Neural crest cell (in vitro differentiated cells): ENCODE data around the gene PRKCZ. TPM values are rescaled to one million over a fixed set of nuclear protein-coding genes. Genes with fewer than 3 reads are reported as not detected.

Experiments used
- DNase-seq: peaks from one replicate; pipeline ENCODE4 v3.0.0; 2021; ENCODE audit warnings: low read depth, mixed read lengths, low spot score
- H3K27ac Mint-ChIP-seq: one replicate; pipeline ENCODE4 v1.8.0; 2021; ENCODE audit warnings: mild to moderate bottlenecking, mixed read lengths; ENCODE audit not compliant: unreplicated experiment
- H3K27me3 Mint-ChIP-seq: 2 replicates; pipeline ENCODE4 v1.8.0; 2021; ENCODE audit warnings: low read depth, mild to moderate bottlenecking, mixed read lengths
- H3K36me3 Mint-ChIP-seq: 2 replicates; pipeline ENCODE4 v1.8.0; 2021; ENCODE audit warnings: low read depth, mild to moderate bottlenecking, mixed read lengths
- H3K4me1 Mint-ChIP-seq: 2 replicates; pipeline ENCODE4 v1.8.0; 2021; ENCODE audit warnings: mixed read lengths
- H3K4me3 Mint-ChIP-seq: one replicate; pipeline ENCODE4 v1.8.0; 2021; ENCODE audit warnings: mild to moderate bottlenecking, mixed read lengths
- H3K9me3 Mint-ChIP-seq: 2 replicates; pipeline ENCODE4 v1.8.0; 2021; ENCODE audit warnings: mixed read lengths
- total RNA-seq: library from RNA; stranded (reverse); gene quantifications from 2 replicates; pipeline ENCODE4 v1.2.1, GENCODE V29; 2021
- TF ChIP-seq, protein P1 (sequence below): fragments of 200-600 bp; sonication (generic); conservative IDR thresholded peaks from 2 replicates; pipeline ENCODE4 v1.5.0; 2021; ENCODE audit warnings: antibody characterized with exemption, mild to moderate bottlenecking

The PRKCZ gene
- total RNA-seq, 1 donor from 2014 or later: 8.6 TPM

DNA sequence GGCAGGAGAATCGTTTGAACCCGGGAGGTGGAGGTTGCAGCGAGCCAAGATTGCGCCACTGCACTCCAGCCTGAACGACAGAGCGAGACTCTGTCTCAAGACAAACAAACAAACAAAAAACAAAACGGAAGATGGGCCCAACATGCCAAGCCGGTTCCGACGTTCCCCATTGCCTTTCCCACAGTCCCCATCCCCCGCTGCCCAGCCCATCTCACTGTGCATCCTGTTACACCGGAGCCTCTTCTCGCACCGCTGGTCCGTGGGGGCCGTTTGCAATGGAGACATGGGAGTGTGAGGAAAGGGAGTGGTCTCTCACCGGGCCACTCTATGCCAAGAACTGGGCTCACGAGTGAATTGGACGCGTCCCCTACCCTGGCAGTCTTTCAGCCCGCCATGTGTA lies 45.4 kb upstream of the PRKCZ start:
- Mint-ChIP-seq H3K9me3 (no peaks in the 10 kb centered on the region), H3K36me3 (no peaks in the 10 kb centered on the region), H3K4me3 (no peak overlapping the region), H3K4me1 (peaks cover 10% of the 10 kb centered on the region), H3K27me3 (peaks cover 8% of the 10 kb centered on the region), H3K27ac (no peak overlapping the region)
- DNase-seq: no peak
- TF ChIP-seq, protein P1, sequence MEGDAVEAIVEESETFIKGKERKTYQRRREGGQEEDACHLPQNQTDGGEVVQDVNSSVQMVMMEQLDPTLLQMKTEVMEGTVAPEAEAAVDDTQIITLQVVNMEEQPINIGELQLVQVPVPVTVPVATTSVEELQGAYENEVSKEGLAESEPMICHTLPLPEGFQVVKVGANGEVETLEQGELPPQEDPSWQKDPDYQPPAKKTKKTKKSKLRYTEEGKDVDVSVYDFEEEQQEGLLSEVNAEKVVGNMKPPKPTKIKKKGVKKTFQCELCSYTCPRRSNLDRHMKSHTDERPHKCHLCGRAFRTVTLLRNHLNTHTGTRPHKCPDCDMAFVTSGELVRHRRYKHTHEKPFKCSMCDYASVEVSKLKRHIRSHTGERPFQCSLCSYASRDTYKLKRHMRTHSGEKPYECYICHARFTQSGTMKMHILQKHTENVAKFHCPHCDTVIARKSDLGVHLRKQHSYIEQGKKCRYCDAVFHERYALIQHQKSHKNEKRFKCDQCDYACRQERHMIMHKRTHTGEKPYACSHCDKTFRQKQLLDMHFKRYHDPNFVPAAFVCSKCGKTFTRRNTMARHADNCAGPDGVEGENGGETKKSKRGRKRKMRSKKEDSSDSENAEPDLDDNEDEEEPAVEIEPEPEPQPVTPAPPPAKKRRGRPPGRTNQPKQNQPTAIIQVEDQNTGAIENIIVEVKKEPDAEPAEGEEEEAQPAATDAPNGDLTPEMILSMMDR: no peak

DNA sequence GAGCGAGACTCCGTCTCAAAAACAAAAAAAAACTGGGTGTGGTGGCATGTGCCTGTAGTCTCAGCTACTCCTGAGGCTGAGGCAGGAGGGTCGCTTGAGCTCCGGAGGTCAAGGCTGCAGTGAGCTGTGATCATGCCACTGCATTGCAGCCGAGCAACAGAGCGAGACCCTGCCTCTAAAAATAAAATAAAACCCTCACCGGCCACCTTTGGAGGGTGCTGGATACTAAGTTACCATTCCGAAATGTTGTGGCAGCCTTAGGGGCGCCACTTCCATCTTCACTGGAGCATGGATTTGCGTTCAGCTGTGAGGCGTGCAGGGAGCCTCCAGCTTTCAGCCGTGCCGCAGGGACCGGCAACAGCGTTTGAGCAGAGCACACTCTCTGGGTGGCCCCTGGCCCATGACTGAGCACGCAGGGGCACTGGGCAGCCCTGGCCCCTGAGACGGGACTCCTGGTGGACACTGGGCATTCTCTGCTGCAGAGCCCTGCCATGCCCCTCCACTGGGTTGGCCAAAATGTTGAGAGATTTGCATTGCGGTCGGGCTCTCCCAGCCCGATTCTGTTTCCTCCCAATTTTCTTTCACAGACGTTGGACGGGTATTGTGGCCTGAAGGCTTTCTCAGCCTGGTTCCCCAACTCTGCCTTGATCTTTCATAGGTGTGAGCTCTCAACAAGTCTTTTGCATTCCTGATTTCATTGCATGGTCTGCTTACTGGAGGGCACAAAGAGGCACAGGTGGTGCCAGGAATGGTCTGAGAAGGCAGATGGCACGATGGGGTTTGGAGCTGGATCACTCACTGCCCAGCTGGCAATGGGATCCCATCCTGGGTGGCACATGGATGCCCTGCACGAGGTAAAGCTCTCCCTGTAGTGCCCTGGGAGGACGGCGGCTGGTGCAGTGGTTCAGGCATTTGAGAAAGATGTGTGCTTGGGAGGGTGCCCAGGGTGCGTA lies 40.8 kb upstream of the PRKCZ start:
- Mint-ChIP-seq H3K9me3 (no peaks in the 10 kb centered on the region), H3K4me1 (no peaks in the 10 kb centered on the region), H3K36me3 (no peaks in the 10 kb centered on the region), H3K27ac (no peak overlapping the region), H3K4me3 (no peak overlapping the region), H3K27me3 (peaks cover 21% of the 10 kb centered on the region)
- TF ChIP-seq, protein P1: no peak
- DNase-seq: no peak

DNA sequence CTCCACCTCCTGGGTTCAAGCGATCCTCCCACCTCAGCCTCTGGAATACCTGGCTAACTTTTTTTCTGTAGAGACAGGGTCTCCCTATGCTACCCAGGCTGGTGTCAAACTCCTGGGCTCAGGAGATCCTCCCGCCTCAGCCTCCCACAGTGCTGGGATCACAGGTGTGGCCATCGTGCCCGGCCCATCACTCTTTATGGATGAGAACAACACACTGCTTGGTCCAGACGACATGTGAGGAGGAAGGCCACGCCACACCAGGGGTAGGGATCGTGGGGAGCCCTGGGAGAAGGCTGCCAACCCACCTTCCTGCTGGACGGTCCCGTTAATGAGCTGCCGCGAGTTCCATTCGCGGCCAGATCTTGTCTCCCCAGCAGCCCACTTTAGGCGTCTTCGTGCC lies 36.0 kb upstream of the PRKCZ start:
- no peaks in the 10 kb centered on the region for H3K36me3 Mint-ChIP-seq
- H3K4me3 Mint-ChIP-seq: no peak overlapping the region
- H3K27ac Mint-ChIP-seq: no peak overlapping the region
- no peak for DNase-seq
- H3K9me3 Mint-ChIP-seq: no peaks in the 10 kb centered on the region
- H3K27me3 Mint-ChIP-seq: peaks cover 54% of the 10 kb centered on the region
- TF ChIP-seq, protein P1: no peak
- H3K4me1 Mint-ChIP-seq: peaks cover 4% of the 10 kb centered on the region

DNA sequence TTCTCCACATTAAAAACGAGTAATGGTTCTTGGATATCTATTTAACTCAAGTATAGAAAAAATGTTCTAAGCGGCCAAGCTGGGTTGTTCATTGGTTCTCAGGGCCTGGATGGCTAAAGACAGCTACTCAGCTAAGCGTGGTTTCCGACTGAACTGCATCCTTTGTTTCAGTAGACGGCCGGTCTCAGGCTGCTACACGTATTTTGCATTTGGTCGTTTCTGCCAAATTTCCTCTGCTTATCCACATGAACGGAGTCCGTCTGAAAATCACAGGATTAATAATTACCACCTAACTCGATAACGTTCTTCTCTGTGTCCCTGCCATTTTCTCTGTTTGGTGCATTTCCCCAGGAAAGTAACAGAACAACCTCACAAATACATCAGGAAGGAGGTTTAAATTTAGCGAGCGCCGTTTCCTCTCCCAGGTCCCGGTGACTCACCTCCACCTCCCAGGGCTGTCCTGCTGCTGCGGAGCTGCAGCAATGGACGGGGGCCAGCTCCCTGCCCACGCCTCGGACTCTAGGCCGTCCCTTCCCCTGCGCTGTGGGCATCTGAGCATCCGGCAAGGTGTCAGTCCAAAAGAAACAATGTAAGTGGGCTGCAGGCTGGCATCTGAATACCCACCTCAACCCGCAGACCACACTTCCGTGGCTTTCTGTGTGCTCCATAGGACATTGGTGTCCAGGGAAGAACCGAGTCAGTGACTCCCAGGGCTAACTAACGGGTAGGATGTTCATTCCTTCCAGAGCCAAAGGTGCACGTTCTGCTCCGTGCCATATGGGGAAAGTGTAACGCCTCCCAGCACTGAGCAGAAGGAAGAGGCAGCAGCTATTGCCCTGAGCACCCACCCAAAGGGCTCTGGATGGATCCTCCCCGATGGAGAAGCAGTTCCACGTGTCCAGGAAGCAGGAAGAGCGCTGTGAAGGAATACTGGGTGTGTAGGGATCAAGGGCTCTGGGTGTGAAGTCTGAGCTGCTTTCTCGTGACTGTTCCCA lies 35.2 kb upstream of the PRKCZ start:
- H3K9me3 Mint-ChIP-seq: no peaks in the 10 kb centered on the region
- H3K4me1 Mint-ChIP-seq: peaks cover 4% of the 10 kb centered on the region
- no peak overlapping the region for H3K4me3 Mint-ChIP-seq
- H3K36me3 Mint-ChIP-seq: no peaks in the 10 kb centered on the region
- DNase-seq: no peak
- H3K27me3 Mint-ChIP-seq: peaks cover 58% of the 10 kb centered on the region
- TF ChIP-seq, protein P1: no peak
- no peak overlapping the region for H3K27ac Mint-ChIP-seq

DNA sequence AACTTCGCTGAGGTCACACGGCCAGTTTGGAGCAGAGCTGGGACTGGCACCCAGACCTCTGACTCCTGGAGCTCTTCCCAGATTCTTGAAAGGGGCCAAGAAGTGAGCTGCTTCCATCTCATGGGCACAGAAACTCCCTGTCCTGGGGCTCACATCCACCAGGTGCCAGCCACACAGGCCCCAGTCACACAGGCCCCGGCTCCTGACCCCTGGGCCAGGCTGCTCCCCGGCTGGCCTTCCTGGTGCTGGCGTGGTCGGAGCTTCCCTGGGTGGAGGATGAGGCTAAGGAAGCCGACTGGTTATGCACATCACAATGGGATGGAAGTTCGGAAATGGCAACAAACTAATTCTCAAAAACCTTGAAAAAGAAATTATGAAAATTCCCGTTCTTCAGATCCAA lies 34.1 kb upstream of the PRKCZ start:
- Mint-ChIP-seq H3K4me3 (no peak overlapping the region), H3K27ac (no peak overlapping the region), H3K27me3 (peaks cover 66% of the 10 kb centered on the region), H3K4me1 (peaks cover 4% of the 10 kb centered on the region), H3K9me3 (no peaks in the 10 kb centered on the region), H3K36me3 (no peaks in the 10 kb centered on the region)
- TF ChIP-seq, protein P1: no peak
- DNase-seq: no peak
